HCT116 (cell line): ENCODE data around the gene PF4V1. TPM values are rescaled to one million over a fixed set of nuclear protein-coding genes. Genes with fewer than 3 reads are reported as not detected.

Experiments
- ATAC-seq: fragments of 200-7000 bp; cut with Tn5 transposase; 2 replicates; pipeline ENCODE4 v1.9.1; 2020; ENCODE audit warnings: mild to moderate bottlenecking, moderate library complexity
- BruUV-seq: library from RNA; stranded (reverse); fragments of 400-500 nt; replicated peaks from 2 replicates; lab custom pipeline; 2021; lab: Mats Ljungman, UMichigan
- CTCF ChIA-PET: fragments of 300-600 bp; sonication (Branson Sonifier 250); formaldehyde crosslinking; loops from one replicate; lab custom pipeline; 2021; ENCODE audit warnings: antibody characterized with exemption; lab: Charles Lee
- POLR2A ChIA-PET: fragments of 300-600, 350-600 bp; sonication (Branson Sonifier 250); formaldehyde crosslinking; loops from one replicate; lab custom pipeline; 2021; ENCODE audit warnings: antibody characterized with exemption; lab: Charles Lee
- RAD21 ChIA-PET, 2 experiments: fragments of 300-600 bp; sonication (Branson Sonifier 250); formaldehyde crosslinking; loops; one replicate each; lab custom pipeline; 2023; ENCODE audit warnings: low total read pairs in 2 of 2; ENCODE audit not compliant: uncharacterized antibody in 2 of 2, unreplicated experiment in 2 of 2, low non-redundant PET in 1 of 2; lab: Charles Lee
- DNase-seq: peaks from one replicate; pipeline ENCODE4 v3.0.0-alpha.2; 2010; ENCODE audit warnings: low read depth, low spot score
- H2AFZ ChIP-seq: fragments of 200-600 bp; shearing (Covaris generic), sonication (generic); 2 replicates; pipeline ENCODE4 v1.6.1; 2017; ENCODE audit warnings: low read depth, mixed run types, mixed read lengths, antibody characterized with exemption, low read length; ENCODE audit not compliant: poor library complexity, severe bottlenecking
- H3K27ac ChIP-seq: 2 replicates; pipeline ENCODE4 v1.5.1; 2012; ENCODE audit warnings: low read depth, low read length
- H3K27me3 ChIP-seq: fragments of 200-600 bp; sonication (generic); 2 replicates; pipeline ENCODE4 v1.6.1; 2016; ENCODE audit warnings: mixed run types, low read length, mixed read lengths; ENCODE audit not compliant: insufficient read depth
- H3K36me3 ChIP-seq, 2 experiments: fragments of 200-500 bp in 1 of 2; fragments of 200-600 bp in 1 of 2; sonication (Bioruptor generic) in 1 of 2; sonication (generic) in 1 of 2; 2 replicates each; pipeline versions ENCODE4 v1.5.1 to v1.6.1; 2014 to 2016; ENCODE audit warnings: low read length in 2 of 2, inconsistent platforms in 1 of 2, mixed read lengths in 1 of 2, mixed run types in 1 of 2; ENCODE audit not compliant: insufficient read depth in 2 of 2, control insufficient read depth in 1 of 2
- H3K4me1 ChIP-seq, 2 experiments: fragments of 200-600 bp in 1 of 2; sonication (generic) in 1 of 2; 2 replicates each; pipeline versions ENCODE4 v1.5.1 to v1.6.1; 2012 to 2017; ENCODE audit warnings: low read length in 2 of 2, inconsistent platforms in 1 of 2, mild to moderate bottlenecking in 1 of 2, mixed read lengths in 1 of 2, mixed run types in 1 of 2, moderate library complexity in 1 of 2; ENCODE audit not compliant: insufficient read depth in 2 of 2, control insufficient read depth in 1 of 2
- H3K4me2 ChIP-seq: fragments of 200-600 bp; sonication (generic); 2 replicates; pipeline ENCODE4 v1.6.1; 2017; ENCODE audit warnings: mixed run types, low read length, mixed read lengths
- H3K4me3 ChIP-seq, 2 experiments: fragments of 200-600 bp in 1 of 2; sonication (generic) in 1 of 2; replicated peaks in 1 of 2; 2 replicates each; pipeline ENCODE4 v1.5.1; 2011 to 2016; ENCODE audit warnings: low read length in 2 of 2, control low read depth in 1 of 2, low read depth in 1 of 2, mild to moderate bottlenecking in 1 of 2, mixed read lengths in 1 of 2, mixed run types in 1 of 2
- H3K79me2 ChIP-seq: fragments of 200-600 bp; sonication (generic); 2 replicates; pipeline ENCODE4 v1.6.1; 2017; ENCODE audit warnings: mild to moderate bottlenecking, mixed run types, low read length, moderate library complexity, mixed read lengths; ENCODE audit not compliant: insufficient read depth
- H3K9ac ChIP-seq: fragments of 200-600 bp; sonication (generic); 2 replicates; pipeline ENCODE4 v1.6.1; 2016; ENCODE audit warnings: low read length, mixed read lengths
- H3K9me2 ChIP-seq: fragments of 200-600 bp; sonication (generic), shearing (Covaris generic); 2 replicates; pipeline ENCODE4 v1.6.1; 2017; ENCODE audit warnings: mixed run types, mild to moderate bottlenecking, moderate library complexity; ENCODE audit not compliant: insufficient read depth
- H3K9me3 ChIP-seq, 2 experiments: fragments of 200-500 bp in 1 of 2; fragments of 200-600 bp in 1 of 2; sonication (Bioruptor generic) in 1 of 2; sonication (generic) in 1 of 2; 2 replicates each; pipeline ENCODE4 v1.6.1; 2014 to 2017; ENCODE audit warnings: low read length in 2 of 2, mixed read lengths in 2 of 2, inconsistent platforms in 1 of 2, low read depth in 1 of 2, mild to moderate bottlenecking in 1 of 2, mixed run types in 1 of 2, moderate library complexity in 1 of 2; ENCODE audit not compliant: control insufficient read depth in 1 of 2, insufficient read depth in 1 of 2
- H4K20me1 ChIP-seq: fragments of 200-600 bp; sonication (generic), shearing (Covaris generic); 2 replicates; pipeline ENCODE4 v1.6.1; 2017; ENCODE audit warnings: mixed run types, mild to moderate bottlenecking, moderate library complexity; ENCODE audit not compliant: insufficient read depth
- CBX3 ChIP-seq: IDR thresholded peaks from 2 replicates; pipeline ENCODE4 v1.6.1; 2012; ENCODE audit warnings: low read depth
- EGR1 ChIP-seq: IDR thresholded peaks from 2 replicates; pipeline ENCODE4 v1.6.1; 2012; ENCODE audit warnings: low read depth
- EZH2 ChIP-seq: fragments of 200-600 bp; sonication (generic); IDR thresholded peaks from 2 replicates; pipeline ENCODE4 v1.6.1; 2017; ENCODE audit warnings: antibody characterized with exemption, mixed run types
- JUND ChIP-seq: IDR thresholded peaks from 2 replicates; pipeline ENCODE4 v1.6.1; 2012
- POLR2AphosphoS5 ChIP-seq: IDR thresholded peaks from 2 replicates; pipeline ENCODE4 v1.6.1; 2011; ENCODE audit warnings: mild to moderate bottlenecking, low read depth, low read length, moderate library complexity
- RAD21 ChIP-seq: IDR thresholded peaks from 2 replicates; pipeline ENCODE4 v1.6.1; 2012; ENCODE audit warnings: low read depth, mild to moderate bottlenecking
- SIN3A ChIP-seq: IDR thresholded peaks from 2 replicates; pipeline ENCODE4 v1.6.1; 2012; ENCODE audit warnings: low read depth
- YY1 ChIP-seq: IDR thresholded peaks from 2 replicates; pipeline ENCODE4 v1.6.1; 2011; ENCODE audit warnings: low read length, low read depth, moderate library complexity, mild to moderate bottlenecking; ENCODE audit not compliant: insufficient replicate concordance; ENCODE audit errors: extremely low read depth
- ZNF274 ChIP-seq: fragments of 200-500 bp; sonication (Bioruptor generic); IDR thresholded peaks from 2 replicates; pipeline ENCODE4 v1.6.1; 2014; ENCODE audit warnings: mild to moderate bottlenecking, low read depth, low read length, inconsistent platforms
- intact Hi-C: fragments of 100-400 bp; cut with micrococcal nuclease; formaldehyde crosslinking; loops from 2 replicates; pipeline ENCODE4 v1.10.0; 2022
- total RNA-seq: library from RNA; stranded (reverse); gene quantifications from one replicate; pipeline ENCODE4 v1.2.1, GENCODE V29; 2021; ENCODE audit not compliant: unreplicated experiment
- TF ChIP-seq, protein P1 (sequence below): IDR thresholded peaks from 2 replicates; pipeline ENCODE4 v1.6.1; 2012
- TF ChIP-seq, protein P2 (sequence below): IDR thresholded peaks from 2 replicates; pipeline ENCODE4 v1.6.1; 2012; ENCODE audit warnings: low read depth
- TF ChIP-seq, protein P3 (sequence below): IDR thresholded peaks from 2 replicates; pipeline ENCODE4 v1.6.1; 2012

Gene PF4V1
- total RNA-seq, 1 experiment from 2014 or later: not detected

DNA sequence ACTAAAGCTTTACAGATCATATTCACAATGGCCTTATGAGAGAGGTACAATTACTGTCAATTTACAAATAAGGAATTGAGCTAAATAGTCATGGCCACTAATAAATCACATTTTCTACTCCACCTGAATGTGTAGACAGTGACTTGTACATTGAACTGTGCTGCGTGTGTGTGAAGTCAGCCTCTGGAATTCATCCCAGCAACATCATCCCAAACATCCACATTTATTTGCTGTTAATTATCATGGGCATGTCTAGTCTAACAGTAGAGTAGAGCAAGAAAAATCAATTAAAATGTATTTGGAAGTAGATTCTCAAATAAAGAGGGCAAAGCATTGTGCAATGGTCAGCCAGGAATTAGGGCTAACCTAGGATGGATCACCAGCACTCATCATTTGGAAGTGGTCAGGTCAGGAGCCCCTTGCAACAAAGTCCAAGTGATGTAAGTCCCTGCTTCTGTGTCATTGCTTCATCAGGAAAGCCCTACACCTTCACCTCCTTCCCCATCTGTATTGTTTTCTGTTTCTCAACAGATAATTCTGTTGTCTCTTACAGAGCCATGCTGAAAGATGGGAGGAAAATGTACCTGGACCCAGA lies 4.8 kb upstream of the PF4V1 start:
- ATAC-seq: no peak
- no peaks in the 10 kb centered on the region for H3K27me3 ChIP-seq
- no peak for DNase-seq
- RAD21 ChIA-PET: no interaction called here
- BruUV-seq: no TSS peak
- no peaks in the 10 kb centered on the region for H3K9me3 ChIP-seq
- H4K20me1 ChIP-seq: no peaks in the 10 kb centered on the region
- H2AFZ ChIP-seq: no peak overlapping the region
- POLR2A ChIA-PET: no interaction called here
- CTCF ChIA-PET: no interaction called here
- no peak overlapping the region for H3K4me3 ChIP-seq
- no peaks in the 10 kb centered on the region; a peak in 1 of 4 replicates for H3K4me1 ChIP-seq
- H3K4me2 ChIP-seq: no peak overlapping the region
- H3K36me3 ChIP-seq: no peaks in the 10 kb centered on the region
- H3K9me2 ChIP-seq: no peaks in the 10 kb centered on the region
- TF ChIP-seq, protein P1, sequence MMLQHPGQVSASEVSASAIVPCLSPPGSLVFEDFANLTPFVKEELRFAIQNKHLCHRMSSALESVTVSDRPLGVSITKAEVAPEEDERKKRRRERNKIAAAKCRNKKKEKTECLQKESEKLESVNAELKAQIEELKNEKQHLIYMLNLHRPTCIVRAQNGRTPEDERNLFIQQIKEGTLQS: no peak
- TF ChIP-seq POLR2AphosphoS5 (no peak), JUND (no peak), ZNF274 (no peak), RAD21 (no peak), CBX3 (no peak), EGR1 (no peak), YY1 (no peak), EZH2 (no peak), SIN3A (no peak)
- TF ChIP-seq, protein P2, sequence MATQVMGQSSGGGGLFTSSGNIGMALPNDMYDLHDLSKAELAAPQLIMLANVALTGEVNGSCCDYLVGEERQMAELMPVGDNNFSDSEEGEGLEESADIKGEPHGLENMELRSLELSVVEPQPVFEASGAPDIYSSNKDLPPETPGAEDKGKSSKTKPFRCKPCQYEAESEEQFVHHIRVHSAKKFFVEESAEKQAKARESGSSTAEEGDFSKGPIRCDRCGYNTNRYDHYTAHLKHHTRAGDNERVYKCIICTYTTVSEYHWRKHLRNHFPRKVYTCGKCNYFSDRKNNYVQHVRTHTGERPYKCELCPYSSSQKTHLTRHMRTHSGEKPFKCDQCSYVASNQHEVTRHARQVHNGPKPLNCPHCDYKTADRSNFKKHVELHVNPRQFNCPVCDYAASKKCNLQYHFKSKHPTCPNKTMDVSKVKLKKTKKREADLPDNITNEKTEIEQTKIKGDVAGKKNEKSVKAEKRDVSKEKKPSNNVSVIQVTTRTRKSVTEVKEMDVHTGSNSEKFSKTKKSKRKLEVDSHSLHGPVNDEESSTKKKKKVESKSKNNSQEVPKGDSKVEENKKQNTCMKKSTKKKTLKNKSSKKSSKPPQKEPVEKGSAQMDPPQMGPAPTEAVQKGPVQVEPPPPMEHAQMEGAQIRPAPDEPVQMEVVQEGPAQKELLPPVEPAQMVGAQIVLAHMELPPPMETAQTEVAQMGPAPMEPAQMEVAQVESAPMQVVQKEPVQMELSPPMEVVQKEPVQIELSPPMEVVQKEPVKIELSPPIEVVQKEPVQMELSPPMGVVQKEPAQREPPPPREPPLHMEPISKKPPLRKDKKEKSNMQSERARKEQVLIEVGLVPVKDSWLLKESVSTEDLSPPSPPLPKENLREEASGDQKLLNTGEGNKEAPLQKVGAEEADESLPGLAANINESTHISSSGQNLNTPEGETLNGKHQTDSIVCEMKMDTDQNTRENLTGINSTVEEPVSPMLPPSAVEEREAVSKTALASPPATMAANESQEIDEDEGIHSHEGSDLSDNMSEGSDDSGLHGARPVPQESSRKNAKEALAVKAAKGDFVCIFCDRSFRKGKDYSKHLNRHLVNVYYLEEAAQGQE: no peak
- TF ChIP-seq, protein P3, sequence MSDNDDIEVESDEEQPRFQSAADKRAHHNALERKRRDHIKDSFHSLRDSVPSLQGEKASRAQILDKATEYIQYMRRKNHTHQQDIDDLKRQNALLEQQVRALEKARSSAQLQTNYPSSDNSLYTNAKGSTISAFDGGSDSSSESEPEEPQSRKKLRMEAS: no peak
- TF ChIP-seq, all 23 proteins: peak for 0
- Histone ChIP-seq H3K27ac (no peak overlapping the region), H3K79me2 (no peaks in the 10 kb centered on the region), H3K9ac (no peak overlapping the region)
- intact Hi-C loops: no loop called here
